Measurements from ENCODE around the gene CAMK1. TPM values are rescaled to one million over a fixed set of nuclear protein-coding genes. Genes with fewer than 3 reads are reported as not detected.

The CAMK1 gene
- total and polyA plus RNA-seq, 7 donors, result 3.9 to 7.2 (median 5.5) TPM

DNA sequence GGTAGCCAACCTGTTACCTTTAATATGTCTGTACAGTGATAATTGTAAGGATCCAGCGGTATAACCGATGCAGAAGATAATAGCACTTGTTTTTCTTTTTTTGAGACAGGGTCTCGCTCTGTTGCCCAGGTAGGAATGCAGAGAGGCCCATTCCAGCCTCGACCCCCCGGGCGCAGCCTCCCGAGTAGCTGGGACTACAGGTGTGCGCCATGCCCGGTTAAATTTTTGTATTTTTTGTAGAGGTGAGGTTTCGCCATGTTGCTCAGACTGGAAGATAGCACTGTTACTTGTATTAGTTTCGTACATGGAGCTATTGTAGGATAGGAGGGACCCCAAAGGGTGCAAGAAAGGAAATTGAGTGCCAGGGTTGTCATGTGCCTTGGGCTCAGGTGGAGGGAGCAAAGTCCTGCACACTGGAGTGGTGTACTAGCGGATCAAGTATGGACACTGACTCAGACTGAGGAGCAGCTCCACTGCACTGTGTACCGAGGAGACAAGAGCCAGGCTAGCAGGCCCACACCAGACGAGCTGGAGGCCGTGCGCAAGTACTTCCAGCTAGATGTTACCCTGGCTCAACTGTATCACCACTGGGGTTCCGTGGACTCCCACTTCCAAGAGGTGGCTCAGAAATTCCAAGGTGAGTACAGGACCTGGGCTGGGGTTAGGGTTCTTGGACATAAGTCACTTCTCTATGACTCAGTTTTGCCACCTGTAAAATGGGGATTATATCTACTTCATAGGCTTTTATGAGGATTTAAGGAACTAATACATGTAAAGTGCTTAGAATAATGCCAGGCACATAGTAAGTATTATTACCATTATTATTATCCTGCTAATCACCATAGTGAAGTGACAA, 19.0 kb downstream of the CAMK1 start:
- Histone ChIP-seq H3K27me3 (ENCODE audit: insufficient read depth in 3 of 3, low read length in 2 of 3) (no peaks in the 10 kb centered on the region), H3K9me3 (no peaks in the 10 kb centered on the region), H3K4me1 (peaks cover 19% of the 10 kb centered on the region), H3K36me3 (ENCODE audit: insufficient read depth in 1 of 2, low read depth in 1 of 2) (peaks cover 2 to 75% of the 10 kb centered on the region in 2 donors), H3K4me3 (peak overlapping the region; percentile 79), H3K27ac (peak overlapping the region; percentile 86)
- intact Hi-C loops (cut with DNase I), result loop anchor here in 1 of 2 donors (5.0 kb wide), 1 partner anchor 37 kb away; no protein-coding TSS in a partner anchor
- ATAC-seq (no peak), DNase-seq (no peak)
- 36 to 38% (median 36%) methylated on average over 17 of the region's 17 CpGs for WGBS, 3 donors
- TF ChIP-seq, protein P1, sequence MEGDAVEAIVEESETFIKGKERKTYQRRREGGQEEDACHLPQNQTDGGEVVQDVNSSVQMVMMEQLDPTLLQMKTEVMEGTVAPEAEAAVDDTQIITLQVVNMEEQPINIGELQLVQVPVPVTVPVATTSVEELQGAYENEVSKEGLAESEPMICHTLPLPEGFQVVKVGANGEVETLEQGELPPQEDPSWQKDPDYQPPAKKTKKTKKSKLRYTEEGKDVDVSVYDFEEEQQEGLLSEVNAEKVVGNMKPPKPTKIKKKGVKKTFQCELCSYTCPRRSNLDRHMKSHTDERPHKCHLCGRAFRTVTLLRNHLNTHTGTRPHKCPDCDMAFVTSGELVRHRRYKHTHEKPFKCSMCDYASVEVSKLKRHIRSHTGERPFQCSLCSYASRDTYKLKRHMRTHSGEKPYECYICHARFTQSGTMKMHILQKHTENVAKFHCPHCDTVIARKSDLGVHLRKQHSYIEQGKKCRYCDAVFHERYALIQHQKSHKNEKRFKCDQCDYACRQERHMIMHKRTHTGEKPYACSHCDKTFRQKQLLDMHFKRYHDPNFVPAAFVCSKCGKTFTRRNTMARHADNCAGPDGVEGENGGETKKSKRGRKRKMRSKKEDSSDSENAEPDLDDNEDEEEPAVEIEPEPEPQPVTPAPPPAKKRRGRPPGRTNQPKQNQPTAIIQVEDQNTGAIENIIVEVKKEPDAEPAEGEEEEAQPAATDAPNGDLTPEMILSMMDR (IDR thresholded peaks at IDR 0.05), result no peak

DNA sequence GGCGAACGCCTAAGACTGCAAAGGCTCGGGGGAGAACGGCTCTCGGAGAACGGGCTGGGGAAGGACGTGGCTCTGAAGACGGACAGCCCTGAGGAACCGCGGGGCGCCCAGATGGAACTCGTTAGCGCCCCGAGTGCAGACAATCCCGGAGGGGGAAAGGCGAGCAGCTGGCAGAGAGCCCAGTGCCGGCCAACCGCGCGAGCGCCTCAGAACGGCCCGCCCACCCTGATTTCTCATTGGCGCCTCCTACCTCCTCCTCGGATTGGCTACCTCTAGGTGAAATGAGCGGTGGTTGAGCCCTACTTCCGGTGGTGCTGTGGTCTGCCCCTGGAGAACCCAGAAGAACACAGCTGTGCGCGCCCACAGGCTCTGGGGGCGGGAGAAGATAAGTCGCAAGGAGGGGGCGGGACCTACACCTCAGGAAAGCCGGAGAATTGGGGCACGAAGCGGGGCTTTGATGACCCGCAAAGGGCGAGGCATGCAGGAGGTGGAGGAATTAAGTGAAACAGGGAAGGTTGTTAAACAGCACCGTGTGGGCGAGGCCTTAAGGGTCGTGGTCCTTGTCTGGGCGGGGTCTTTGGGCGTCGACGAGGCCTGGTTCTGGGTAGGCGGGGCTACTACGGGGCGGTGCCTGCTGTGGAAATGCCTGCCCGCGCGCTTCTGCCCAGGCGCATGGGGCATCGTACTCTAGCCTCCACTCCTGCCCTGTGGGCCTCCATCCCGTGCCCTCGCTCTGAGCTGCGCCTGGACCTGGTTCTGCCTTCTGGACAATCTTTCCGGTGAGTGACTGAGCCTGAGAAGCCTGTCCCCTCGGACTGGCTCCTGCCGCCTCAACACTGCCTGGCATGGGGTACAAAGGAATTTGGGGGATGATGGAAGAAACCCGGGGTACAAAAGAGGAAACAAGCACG, 19.8 kb downstream of the CAMK1 start, which contains the start of gene OGG1:
TSS of gene OGG1 (plus strand) at position 308 of the 911 bp plus-strand sequence. CDS start at position 643, 335 bp downstream.
- peaks cover 2 to 76% of the 10 kb centered on the region in 2 donors for H3K36me3 ChIP-seq (ENCODE audit: insufficient read depth in 1 of 2, low read depth in 1 of 2)
- DNase-seq, result peak; percentile 97 to 98
- TF ChIP-seq, protein P1 (IDR thresholded peaks at IDR 0.05), result no peak
- peak; percentile 98 to 99 (median 98) for ATAC-seq
- H3K4me3 ChIP-seq, result peak within 1 kb of the TSS; percentile 79
- no peaks in the 10 kb centered on the region for H3K27me3 ChIP-seq (ENCODE audit: insufficient read depth in 3 of 3, low read length in 2 of 3)
- peaks cover 19% of the 10 kb centered on the region for H3K4me1 ChIP-seq
- no peaks in the 10 kb centered on the region for H3K9me3 ChIP-seq
- WGBS, 3 donors, result 0 to 1% (median 0%) methylated on average over 40 to 60 of the region's 60 CpGs
- intact Hi-C loops (cut with DNase I), result loop anchor here (1.0 to 5.0 kb wide), 2 partner anchors 19 to 37 kb away; partner anchors contain the start of gene BRPF1 (in 1 of the 2)
- peak within 1 kb of the TSS; percentile 86 for H3K27ac ChIP-seq

DNA sequence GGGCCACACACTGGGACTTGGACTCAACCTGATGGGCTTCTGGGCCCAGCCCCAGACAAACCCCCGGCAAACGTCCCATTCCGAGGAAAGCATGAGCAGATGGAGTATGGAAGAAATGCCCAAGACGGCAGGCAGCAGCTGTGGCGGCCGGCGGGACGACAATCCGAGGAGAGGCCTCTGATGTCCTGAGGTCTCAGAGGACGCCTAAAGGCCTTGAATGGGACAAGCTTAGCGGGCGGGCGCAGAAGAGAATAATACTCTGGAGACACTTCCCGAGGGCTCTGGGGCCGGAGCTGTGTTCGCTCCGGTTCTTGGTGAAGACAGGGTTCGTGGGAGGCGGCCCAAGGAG, 20.5 kb downstream of the CAMK1 start:
- Histone ChIP-seq H3K4me3 (peak overlapping the region; percentile 79), H3K9me3 (no peaks in the 10 kb centered on the region), H3K27ac (peak overlapping the region; percentile 86), H3K36me3 (ENCODE audit: insufficient read depth in 1 of 2, low read depth in 1 of 2) (peaks cover 2 to 76% of the 10 kb centered on the region in 2 donors), H3K4me1 (peaks cover 19% of the 10 kb centered on the region), H3K27me3 (ENCODE audit: insufficient read depth in 3 of 3, low read length in 2 of 3) (no peaks in the 10 kb centered on the region)
- DNase-seq (no peak), ATAC-seq (no peak)
- TF ChIP-seq, protein P1 (IDR thresholded peaks at IDR 0.05), result no peak
- WGBS, 3 donors, result 0 to 2% (median 2%) methylated on average over 19 of the region's 19 CpGs
- intact Hi-C loops (cut with DNase I), result loop anchor here in 1 of 2 donors (1.0 kb wide), 1 partner anchor 18 kb away; the partner anchor contains the start of gene BRPF1

DNA sequence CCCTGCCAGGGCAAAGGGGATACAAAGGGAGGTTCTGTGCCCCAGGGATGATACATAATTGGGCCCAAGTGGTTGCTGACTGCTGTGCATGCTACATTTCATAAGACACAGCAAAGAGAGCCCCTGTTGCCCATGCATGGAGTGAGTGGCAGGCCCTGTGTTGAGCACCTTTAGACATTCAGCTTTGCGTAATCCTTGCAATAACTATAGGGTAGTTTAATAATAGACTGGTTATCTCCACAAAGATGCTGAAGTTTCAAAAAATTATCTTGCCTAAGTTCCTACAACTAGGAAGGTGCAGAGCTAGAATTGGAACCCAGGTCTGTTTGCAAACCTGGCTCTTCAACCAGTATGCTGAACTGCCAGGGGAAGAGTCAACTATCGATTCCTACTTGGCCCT, 21.7 kb downstream of the CAMK1 start:
- TF ChIP-seq, protein P1 (IDR thresholded peaks at IDR 0.05), result no peak
- peaks cover 19% of the 10 kb centered on the region for H3K4me1 ChIP-seq
- 93 to 95% (median 94%) methylated on average over 2 of the region's 2 CpGs for WGBS, 3 donors
- ATAC-seq, result no peak
- peaks cover 12 to 78% of the 10 kb centered on the region in 2 donors for H3K36me3 ChIP-seq (ENCODE audit: insufficient read depth in 1 of 2, low read depth in 1 of 2)
- no peaks in the 10 kb centered on the region for H3K9me3 ChIP-seq
- intact Hi-C loops (cut with DNase I), result no loop called here
- H3K27ac ChIP-seq, result no peak overlapping the region
- DNase-seq, result no peak
- no peak overlapping the region for H3K4me3 ChIP-seq
- H3K27me3 ChIP-seq (ENCODE audit: insufficient read depth in 3 of 3, low read length in 2 of 3), result no peaks in the 10 kb centered on the region

Data from psoas muscle (tissue), 8 donors.